Non-pigmented ciliary epithelial cell (primary cell): ENCODE measurements around the gene PAM16.

Experiments used
- DNase-seq: peaks from one replicate; pipeline ENCODE4 v3.0.0-alpha.2; 2010; ENCODE audit warnings: low read depth

Gene PAM16

DNA sequence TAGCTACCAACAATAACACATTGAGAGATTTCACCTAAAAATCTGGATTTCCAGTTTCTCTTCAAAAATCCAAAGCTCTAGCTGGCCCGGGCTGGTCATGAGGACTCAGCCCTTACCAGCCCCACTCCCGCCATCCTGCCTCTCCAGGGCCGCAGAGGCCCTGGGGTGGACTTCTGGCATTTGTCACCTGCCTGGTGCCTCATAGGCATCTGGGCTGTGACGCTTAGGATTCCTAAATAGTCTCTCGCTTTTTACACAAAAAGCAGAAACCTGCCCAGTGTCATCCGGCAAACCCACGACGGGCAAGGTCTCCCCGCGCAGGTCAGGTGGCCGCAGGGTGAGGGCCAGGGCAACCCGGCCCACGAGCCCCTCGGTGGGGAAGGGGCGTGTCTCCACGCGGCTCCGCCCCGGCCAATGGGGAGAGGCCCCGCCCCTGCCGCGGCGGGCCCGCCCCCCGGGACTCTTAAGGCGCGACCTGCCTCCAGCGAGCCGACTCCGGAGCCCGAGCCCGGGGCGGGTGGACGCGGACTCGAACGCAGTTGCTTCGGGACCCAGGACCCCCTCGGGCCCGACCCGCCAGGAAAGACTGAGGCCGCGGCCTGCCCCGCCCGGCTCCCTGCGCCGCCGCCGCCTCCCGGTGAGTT is 20.4 kb upstream of the PAM16 start, which contains the start of gene VASN:
Gene VASN (plus strand): TSS at position 492 of the 644 bp plus-strand sequence. CDS start 9,030 bp downstream, outside the sequence.
- no peak for DNase-seq

DNA sequence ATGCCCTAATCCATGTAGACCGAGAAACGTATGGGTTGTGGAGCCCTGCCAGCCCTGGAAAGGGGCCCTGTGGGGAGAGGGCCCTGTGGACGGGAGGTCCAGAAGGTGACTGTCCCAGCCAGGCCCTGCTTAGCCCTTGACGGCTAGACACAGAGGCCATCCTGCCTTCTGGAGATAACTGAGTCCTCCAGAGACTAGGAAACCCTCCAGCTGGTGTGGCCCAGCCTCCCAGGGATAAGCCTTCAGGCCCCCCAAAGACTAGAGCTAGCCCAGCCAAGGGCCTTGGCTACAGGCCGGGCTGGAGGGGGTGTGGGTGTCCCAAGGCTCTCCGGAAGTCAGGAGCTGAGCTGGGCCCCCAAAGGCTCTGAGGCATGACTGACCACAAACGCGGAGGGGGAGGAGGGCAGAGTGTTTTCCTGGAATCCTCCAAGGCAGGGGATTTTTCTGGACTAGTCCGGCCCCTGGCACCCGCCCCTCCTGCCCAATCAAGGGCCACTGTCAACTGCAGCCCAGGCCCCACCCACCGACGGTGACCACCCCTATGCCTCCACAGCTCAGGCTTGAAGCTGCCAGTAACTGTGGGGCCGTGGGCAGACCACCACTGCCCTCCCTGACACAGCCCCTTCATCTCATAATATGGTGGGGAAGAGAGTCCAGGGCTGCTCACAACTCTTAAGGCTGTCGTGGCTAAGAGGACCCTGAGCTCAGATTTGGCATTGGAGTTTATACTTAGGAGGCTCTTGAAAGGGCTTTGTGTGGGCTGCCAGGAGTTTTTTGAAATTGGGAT is 19.6 kb upstream of the PAM16 start:
- no peak for DNase-seq

DNA sequence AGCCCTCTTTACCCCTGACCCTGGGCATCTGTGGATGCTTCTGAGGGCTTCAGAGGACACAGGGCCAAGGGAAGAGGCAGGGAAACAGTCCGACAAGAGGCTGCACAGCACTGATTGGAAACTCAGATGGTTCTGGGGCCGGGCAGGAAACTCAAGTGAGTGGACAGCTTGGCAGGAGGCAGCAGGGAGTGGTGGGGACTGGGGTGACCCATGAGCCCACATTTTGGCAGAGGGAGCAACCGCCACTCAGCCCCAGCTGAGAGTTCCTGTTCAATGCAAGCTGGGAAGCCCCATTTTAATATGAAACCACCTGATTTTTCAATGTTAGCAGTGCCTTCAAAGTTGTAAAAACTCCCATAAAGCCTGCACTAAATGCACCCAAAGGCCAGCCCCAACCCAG is 19.0 kb upstream of the PAM16 start:
- DNase-seq, result no peak

GRCh38 chr16:4369007-4369733 is 18.0 kb upstream of the PAM16 start:
- DNase-seq, result no peak

DNA sequence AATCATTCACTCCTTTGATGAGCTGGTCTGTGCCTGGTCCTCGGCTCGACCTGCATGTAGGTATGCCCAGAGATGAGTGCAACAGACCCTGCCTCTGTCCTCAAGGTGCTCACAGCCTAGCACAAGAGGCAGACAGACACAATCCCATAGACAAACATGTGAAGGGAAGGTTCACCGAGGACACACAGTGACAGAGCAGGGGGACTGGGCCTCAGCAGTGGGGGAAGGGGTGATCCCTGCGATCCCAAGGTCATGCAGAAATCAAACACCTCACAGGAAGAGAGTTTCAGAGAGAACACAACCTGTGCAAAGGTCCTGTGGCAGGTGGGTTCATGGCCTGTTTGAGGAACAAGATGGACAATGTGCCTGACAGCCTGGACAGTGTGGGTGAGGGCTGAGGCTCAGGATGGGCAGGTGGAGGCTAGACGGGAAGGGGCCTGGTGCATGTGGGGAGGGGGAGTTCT is 16.3 kb upstream of the PAM16 start:
- DNase-seq, result no peak

GRCh38 chr16:4366016-4366415 is 14.9 kb upstream of the PAM16 start:
- no peak for DNase-seq

DNA sequence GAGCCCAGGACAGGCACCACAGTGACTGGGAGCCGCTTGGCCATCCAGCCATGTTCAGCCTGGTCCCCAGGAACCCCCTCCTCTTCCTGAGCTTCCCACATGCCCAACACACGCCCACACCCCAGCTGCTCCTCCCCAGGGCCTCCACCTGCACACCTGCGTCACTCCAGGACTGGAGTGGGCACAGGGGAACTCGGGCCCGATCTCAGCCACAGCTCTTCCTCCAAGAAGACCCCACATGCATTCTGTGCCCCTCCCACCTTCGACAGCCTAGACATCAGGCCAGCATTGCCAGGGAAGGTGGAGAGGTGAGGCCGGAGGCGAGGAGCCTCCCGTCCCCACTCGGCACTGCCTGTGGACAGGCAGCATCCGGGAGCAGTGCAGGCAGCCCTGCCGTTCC is 14.5 kb upstream of the PAM16 start:
- no peak for DNase-seq

DNA sequence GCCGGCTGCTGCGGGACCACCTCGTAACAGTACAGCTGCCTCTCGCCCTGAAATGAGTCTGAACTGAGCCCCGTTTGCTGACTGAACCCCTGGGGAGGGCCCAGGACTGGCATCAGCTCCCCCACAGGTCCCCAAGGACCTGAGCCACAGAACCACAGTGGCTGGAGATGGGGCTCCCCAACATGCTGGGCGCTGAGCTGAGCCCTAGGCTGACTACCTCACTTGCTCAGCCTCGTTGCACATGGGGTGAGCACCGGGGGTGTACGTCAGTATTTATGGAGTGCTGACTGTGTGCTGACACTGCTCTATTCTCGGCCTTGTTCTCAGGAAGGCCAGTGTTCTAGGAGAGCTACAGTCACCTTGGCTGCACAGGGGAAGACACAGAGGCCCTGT is 13.9 kb upstream of the PAM16 start:
- no peak for DNase-seq

GRCh38 chr16:4364196-4365013 is 13.3 kb upstream of the PAM16 start:
- DNase-seq, result no peak

GRCh38 chr16:4362476-4363135 is 11.5 kb upstream of the PAM16 start:
- DNase-seq, result no peak

DNA sequence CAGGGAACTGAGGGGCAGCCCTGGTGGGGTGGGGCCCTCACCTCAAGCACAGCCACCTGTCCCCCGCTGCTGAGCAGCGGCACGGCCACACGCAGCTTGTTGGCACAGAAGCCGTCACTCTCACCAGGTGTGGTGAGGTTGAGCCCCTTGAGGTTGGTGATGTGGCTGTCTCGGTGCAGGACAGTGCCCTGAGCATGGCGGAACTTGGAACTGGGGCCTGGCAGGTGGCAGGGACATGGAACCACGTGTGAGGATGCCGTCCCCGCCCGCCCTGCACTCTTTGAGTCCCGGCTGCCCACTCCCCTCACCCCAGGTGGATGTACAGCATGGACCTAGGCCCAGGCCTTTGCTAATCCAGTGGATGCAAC is 10.8 kb upstream of the PAM16 start:
- DNase-seq, result no peak

DNA sequence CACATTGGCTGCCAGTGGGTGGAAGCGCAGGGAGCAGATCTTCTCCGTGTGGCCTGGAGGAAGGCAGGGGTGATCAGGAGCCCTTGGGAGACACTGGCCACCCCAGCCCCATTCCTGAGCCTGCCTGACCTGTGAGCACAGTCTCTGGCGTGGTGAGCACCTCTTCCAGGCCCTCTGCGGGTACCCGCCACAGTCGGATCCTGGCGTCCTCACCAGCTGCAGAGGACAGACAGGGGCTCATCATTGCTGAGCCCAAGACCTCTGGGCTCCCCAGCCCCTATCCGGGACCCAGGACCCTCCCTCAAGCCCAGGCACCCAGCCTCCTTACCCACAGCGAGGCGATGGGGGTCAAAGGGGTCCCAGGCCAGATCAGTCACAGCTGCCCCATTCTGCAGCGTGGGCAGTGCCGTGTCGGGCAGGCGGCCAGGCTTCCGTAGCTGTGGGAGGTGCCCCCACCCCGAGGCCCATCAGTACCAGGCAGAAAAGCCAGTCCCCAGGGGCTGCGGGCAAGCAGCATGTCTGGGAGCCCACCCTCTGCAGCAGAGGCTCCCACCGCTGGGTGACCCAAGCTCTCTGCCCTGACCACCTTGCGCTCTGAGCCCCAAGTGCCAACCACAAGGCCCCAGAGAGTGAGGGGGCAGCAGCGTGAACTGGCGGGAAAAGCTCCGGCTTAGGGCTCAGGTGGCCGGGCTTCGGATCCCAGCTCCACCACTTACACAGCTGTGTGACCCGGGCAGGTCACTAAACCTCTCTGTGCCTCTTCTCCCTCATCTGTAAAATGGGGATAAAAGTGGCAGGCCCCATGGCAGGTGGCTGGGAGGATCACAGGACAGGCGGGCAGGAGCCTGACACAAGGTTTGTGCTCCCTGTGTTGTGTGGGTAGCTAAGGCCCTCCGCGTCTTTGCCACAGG is 10.2 kb upstream of the PAM16 start:
- no peak for DNase-seq

- no peak for DNase-seq
Measured at GRCh38 chr16:4360538-4361021, 9.5 kb upstream of the PAM16 start.

DNA sequence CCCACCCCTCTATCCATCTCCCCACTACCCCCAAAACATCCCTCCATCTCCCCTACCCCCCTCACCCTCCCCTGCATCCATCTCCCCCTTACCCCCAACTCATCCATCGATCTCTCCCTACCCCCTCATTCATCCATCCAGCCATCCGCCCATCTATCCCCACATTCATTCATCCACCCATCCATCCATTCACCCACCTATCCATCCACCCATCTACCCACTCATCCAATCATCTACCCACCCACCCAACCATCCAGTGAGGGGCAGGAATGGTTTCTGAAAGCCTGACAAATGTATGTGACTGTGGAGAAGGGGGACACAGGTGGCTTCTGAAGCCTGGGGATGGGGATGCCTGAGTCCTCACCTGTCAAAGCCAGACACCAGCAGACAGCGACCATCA is 8.8 kb upstream of the PAM16 start:
- no peak for DNase-seq

DNA sequence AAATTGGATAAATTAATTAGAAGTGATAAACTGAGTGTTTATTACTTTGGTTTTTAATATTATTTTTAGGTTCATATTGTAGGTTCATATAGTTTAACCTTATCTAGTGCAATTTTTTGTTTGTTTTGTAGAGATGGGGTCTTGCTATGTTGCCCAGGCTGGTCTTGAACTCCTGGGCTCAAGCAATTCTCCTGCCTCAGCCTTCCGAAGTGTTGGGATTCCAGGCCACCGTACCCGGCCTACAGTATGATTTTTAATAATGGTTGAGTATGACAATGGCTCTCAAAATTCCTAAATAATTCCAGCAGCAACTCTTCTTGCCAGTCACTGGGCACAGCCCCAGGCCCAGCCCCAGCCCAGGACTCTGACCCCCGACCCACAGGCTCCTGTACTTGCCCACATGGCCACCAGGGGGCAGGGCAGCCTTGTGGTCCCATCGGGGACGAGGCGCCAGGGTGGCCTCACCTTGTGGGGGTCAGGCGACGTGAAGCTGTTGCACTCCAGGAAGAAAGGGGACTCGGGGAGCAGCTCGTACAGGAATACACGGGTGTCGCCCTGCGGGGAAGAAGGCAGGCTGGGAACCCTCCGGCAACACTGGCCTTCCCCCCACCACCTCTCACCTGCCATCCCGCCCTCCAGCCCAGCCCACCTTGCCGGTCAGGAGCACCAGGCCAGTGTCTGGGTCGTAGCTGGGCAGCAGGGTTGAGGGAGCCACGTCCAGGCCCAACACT is 7.9 kb upstream of the PAM16 start:
- no peak for DNase-seq

DNA sequence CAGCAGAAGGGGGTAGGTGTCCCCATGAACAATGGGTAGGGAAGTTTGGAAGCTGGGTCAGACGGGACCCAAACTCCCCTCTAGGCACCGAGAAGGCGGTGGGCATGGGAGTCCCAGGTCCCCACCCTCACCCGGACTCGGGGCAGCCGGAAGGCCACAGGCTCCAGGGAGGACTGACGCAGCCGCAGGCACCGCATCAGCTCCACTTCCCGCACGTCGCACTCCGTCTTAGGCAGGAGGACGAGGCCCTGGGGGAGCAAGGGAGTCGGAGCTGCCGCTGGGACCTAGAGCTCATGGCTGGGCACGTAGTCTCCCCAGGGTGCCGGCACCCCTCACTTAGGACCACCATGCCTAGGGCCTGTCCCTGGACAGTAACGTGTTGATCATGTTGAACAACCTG is 7.1 kb upstream of the PAM16 start:
- no peak for DNase-seq

DNA sequence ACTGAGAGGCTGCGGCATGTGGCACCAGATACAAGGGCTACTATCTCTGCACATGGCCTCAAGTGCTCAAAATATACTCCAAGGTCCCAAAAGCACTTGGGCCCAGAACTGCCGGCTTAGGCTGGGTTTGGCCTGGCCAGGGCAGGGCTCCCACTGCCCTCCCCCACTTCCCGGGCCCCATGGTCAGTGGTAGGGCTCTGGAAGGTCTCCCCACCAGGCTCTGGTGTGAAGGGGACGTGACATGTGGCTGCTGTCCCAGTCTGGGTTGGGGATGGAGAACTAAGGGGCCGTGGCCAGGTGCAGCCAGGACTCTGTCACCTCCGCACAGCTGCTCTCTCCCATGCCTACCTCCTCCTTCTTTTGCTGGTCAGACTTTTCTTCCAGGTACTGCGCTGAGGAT is 5.7 kb upstream of the PAM16 start:
- no peak for DNase-seq

GRCh38 chr16:4354512-4355409 is 3.6 kb upstream of the PAM16 start:
- no peak for DNase-seq

DNA sequence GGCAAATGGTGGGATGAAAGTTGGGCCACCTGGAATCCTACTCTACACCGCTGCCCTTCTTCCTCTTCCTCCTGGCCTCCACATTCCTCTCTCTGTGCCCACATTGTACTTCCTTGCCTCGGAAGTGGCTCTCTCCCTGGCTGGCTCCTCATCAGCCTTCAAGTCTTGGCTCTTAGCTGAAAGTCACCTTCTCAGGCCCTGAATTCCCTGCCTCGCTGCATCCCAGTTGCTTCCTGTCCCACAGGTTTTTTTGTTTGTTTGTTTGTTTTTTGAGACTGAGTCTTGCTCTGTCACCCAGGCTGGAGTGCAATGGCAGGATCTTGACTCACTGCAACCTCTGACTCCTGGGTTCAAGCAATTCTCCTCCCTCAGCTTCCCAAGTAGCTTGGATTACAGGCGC is 2.6 kb upstream of the PAM16 start:
- DNase-seq, result no peak
